GM18505 (cell line): ENCODE data around the gene CACNB2.

Experiments used
- ATAC-seq: cut with Tn5 transposase; IDR thresholded peaks from one replicate; pipeline ENCODE4 v1.9.1; 2021; ENCODE audit not compliant: unreplicated experiment
- POLR2A ChIP-seq: IDR thresholded peaks from 4 replicates; pipeline ENCODE4 v1.6.1; 2011; ENCODE audit warnings: borderline replicate concordance; ENCODE audit not compliant: insufficient read depth, insufficient read length; ENCODE audit errors: extremely low read depth

CACNB2 gene

DNA sequence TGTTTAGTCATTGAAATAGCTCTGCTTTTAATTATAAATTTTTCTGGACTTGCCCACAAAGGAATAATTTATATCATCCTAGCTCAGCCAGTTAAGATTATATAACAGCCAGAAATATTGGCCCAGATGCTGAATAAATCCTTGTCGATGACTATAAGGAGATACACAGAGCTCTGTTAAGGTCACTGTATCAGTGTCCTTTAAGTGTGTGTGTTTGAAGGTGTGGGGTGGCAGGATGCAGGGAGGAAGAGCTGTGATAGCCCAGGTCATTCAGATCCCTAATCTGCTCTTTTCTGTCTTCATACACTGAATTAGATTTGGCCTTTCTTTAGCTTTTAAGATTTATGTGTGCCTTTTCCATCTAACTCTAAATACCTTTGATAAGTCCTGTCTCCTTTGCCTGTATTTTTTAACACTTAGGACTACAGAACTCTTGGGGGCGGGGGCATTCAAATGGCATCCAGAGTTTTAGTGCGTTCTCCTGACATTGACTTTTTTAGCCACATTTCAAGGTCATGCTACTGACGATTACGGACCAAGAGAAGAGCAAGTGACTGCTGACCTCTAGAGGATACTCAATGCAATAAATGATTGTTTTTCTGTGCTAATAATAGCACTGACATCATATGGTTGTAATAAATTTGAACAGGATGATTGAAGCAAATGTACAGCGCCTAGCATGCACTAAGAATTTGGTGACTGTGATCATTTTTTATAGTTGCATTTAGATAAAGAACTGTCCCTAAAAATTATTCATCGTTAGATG lies 172.3 kb downstream of the CACNB2 start:
- peak; percentile 71 for ATAC-seq
- TF ChIP-seq POLR2A = no peak

DNA sequence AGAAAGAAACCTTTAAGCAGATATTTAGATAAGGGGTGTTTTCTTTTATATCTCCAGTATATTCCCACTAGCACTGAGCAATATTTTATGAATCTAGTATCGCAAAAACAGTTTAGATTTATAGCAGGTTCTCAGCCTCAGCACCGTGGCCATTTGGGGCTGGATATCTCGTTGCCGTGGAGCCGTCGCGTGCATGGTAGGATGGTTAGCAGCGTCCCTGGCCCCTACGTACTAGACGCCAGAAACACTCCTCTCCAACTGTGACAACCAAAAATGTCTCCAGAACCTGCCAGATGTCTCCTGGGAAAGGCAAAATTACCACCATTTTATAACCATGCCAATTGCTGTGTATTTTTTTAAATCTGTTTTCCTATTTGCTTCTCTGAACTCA lies 172.9 kb downstream of the CACNB2 start:
- no peak for TF ChIP-seq POLR2A

DNA sequence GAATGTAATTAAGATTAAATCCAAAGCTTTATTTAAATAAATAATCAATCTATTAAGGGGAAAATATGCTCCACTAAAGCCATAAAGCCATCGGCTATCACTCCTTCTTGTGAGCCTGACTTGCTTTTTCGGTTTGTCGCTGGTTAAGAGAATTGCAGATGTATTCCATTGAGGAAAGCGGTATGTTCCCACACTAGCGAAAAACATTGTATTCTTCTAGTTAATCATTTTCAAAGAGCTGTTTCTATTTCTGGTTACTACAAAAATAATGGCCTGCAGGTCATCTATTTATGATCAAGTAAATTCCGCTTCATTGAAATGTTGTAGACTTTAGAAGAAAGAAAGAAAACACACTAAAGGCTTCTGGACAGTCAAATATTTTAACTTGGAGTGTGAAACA lies 173.4 kb downstream of the CACNB2 start:
- no peak for ATAC-seq
- no peak for TF ChIP-seq POLR2A

More for the DNA sequence above, 172.9 kb downstream of the CACNB2 start:
- ATAC-seq = no peak

DNA sequence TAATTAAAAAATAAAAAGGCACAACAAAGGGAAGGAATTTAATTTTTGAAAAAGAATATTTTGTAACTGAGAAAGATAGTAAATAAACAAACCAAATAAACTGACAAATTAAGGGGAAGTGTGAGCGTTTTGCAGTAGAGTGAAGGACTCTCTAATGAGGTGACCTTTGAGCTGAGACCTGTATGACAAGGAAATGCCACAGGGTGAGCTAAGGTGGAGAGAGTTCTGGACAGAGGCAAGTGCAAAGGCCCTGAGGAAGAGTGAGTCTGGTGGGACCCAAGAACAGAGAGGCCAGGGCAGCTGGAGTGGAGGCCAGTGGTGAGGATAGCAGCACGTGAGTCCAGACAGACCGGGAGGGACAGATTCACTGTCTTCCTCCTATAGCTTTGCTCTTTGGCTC lies 179.4 kb downstream of the CACNB2 start:
- ATAC-seq = no peak
- no peak for TF ChIP-seq POLR2A

DNA sequence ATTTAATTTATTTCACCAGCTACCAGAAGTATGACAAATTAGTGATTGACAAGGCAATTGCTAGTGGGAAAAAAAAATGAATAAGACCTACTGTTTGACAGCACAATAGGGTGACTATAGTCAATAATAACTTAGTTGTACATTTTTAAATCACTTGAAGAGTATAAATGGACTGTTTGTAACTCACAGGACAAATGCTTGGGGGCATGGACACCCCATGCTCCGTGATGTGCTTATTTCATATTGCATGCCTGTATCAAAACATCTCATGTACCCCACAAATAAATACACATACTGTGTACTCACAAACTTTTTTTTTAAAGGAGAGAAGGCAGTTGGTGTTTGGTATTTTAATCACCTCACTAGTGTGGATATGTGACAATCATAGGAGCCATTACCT lies 181.1 kb downstream of the CACNB2 start:
- TF ChIP-seq POLR2A = no peak
- ATAC-seq = no peak

DNA sequence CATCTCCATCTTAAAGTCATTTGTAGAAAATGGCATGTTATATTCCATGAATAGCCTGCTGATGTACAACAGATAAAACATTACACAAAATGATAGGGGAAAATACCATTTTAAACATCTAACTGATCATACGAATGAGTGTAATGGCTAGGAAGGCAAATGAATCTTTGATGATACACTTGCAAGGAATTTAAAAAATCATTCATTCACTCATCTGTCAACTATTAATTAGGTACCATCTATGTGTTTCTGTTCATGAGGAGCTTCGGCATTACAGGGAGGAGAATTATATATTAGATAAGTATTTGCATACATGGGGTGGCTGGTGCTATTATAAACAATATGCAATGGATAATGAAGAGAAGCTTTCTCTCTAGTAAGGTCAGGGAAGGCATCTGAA lies 183.7 kb downstream of the CACNB2 start:
- ATAC-seq = no peak
- no peak for TF ChIP-seq POLR2A

DNA sequence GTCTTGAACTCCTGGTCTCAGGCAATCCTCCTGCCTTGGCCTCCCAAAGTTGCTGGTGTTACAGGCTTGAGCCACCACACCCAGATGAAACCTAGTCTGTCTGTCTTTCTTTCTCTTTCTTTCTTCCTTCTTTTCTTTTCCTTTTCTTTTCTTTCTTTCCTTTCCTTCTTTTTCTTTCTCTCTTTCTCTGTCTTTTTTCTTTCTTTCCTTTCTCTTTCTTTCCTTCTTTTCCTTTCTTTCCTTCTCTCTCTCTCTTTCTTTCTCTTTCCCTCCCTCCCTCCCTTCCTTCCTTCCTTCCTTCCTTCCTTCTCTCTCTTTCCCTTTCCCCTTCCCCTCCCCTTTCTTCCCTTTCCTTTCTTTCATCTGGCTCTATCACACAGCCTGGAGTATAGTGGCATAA lies 185.2 kb downstream of the CACNB2 start:
- no peak for ATAC-seq
- no peak for TF ChIP-seq POLR2A

DNA sequence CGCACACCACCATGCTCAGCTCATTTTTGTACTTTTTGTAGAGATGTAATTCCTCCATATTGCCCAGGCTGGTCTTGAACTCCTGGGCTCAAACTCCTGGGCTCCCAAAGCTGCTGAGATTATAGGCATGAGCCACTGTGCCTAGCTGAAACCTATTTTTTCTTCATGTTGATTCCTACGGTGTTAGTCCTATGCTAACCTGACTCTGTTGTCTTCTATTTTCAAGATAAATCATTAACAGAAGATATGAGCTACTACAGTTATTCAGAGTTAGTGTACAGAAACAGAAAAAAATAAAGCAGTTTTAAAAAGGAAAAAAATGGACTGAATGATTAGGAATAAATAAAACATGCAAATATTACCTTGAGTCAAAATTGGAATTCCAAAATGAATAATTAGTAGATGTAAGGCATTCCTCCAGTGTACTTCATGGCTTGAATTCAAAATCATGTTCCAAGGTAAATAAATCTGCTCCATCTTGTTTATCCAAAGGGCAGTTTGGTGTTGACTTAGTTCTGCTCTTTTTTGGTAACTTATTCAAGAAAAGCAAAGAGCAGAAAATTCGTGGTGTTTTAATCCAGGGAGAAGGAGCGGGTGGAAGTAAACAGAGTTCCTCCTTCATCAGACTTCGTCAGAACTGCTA lies 185.8 kb downstream of the CACNB2 start:
- ATAC-seq = no peak

DNA sequence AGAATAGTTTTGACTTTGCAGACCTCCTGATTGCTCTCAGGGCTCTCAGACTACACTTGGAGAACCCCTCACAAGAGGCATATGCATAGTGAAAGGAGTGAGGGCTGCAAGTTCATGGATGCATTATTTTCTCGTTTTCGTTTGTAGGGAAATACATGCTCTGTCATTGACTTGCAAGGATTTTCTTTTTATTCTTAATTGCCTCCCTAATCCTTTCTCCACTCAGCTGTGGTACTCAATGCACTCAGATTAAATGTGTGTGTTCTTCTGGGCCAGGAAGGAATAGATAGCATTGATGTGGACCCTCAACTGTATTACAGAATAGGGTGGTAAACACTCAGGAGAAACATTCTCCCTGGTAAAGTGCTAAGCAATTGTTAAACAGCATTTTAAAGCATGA lies 188.7 kb downstream of the CACNB2 start:
- ATAC-seq = no peak

More for the DNA sequence above, 185.8 kb downstream of the CACNB2 start:
- no peak for TF ChIP-seq POLR2A

DNA sequence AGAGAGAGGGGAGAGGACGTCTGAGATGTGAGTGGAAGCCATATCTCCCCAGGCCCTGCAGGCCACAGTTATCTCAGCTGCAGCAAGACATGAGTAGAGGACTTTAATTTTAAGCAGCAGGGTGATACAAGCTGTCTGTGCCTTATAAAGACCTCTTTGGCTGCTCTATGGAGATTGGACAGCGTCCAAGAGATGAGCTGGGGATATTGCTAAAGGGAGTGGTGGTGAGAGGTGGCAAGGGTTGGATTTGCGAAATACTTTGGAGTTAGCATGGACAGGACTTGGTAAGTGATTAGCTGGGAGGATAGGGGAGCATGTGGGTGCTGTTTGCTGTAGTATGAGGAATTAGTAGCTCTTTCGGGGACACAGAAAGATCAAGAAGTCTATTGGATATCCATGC lies 191.8 kb downstream of the CACNB2 start:
- no peak for ATAC-seq
- no peak for TF ChIP-seq POLR2A

More for the DNA sequence above, 188.7 kb downstream of the CACNB2 start:
- TF ChIP-seq POLR2A = no peak

DNA sequence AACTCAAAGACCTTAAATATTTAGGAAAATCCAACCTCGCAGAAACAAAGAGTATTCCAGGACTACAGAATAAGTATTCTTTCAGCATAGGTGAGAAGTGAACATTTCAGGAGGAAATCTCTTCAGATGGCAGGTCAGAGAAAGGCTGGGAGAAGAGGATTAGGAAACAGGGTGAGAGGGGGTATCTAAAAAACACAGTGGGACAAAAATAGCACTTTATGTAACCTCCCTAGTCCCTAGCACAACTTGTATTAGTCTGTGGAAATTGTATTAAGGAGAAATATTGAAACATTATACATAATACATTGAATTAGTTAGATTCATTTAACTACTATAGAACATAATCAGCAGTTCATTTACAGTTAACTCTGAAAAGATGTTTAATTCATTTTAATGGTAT lies 192.3 kb downstream of the CACNB2 start:
- no peak for ATAC-seq
- TF ChIP-seq POLR2A = no peak

DNA sequence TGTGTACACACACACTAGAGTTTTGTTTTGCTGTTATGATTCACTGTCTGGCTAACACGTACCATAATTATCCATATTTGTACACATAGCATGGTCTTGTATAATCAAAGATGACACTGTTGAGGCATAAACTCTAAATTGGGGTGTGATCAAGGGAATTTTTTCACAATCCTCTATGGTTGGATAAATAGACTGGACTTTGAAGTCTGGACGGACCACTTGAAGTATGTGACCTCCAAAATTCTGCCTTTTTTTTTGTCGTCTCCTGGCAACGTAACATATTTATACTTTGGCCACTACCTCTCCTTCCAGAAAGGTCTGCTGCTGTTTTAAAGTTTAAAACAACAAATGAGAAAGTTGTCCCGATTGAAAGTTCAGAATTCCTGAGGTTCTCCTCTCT lies 193.4 kb downstream of the CACNB2 start:
- TF ChIP-seq POLR2A = no peak
- ATAC-seq = no peak

DNA sequence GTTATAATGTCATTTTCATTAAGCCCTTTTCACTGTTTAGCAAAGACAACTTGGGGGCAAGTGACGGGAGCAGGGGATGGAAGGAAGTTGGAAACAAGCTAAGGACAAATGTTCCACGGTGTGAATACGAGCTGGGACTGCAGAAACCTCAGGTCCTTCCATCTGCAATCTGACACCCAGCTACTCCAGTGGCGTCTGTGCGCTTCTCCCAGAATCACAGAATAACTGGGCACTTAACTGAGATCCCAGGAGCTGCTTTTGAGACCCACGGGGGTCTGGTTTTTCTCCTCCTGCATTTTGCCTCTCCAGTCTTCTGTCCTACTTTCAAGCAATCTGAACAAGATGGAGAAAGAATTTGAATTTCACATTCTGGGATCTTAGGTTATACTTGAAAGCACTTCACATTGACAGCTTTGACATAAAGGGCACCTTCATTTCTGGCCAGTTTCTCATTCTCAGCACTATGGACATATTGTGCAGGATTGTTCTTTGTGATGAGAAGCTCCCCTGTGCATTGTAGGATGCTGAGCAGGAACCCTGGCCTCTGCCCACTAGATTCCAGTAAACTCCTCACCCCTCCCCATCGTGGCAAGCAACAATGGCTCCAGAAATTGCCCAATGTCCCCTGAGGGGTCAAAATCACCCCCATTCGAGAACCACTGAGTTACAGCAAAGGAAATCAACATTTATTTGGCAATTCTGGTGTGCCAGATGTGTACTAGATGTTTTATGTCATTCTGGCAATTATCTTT lies 194.1 kb downstream of the CACNB2 start:
- no peak for ATAC-seq
- no peak for TF ChIP-seq POLR2A

DNA sequence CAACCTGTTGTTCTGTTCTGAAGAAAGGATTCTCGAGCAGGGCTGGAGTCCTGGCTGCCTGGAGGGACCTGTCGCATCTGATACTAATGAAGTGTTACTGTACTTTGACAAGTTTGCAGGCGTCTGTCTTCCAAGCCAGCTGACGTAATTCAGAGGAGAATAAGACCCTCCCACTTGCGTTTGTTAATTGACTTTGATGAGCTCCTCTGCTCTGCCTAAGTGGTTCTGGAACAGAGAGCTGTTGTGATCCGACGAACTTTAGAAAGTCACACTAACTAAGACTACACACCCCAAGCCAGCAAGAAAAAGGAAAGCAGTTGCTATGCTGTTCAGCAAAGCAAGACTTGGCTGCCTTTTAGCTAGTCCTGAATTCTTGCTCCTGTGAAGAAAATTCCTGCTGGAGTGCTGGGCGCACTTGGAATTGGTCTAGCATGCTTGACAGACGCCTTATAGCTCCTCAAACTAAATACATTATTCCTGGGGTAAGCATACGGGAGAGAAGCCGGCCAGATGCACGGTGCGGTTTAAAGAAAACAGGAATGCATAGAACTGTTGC lies 200.3 kb downstream of the CACNB2 start:
- no peak for TF ChIP-seq POLR2A
- no peak for ATAC-seq

DNA sequence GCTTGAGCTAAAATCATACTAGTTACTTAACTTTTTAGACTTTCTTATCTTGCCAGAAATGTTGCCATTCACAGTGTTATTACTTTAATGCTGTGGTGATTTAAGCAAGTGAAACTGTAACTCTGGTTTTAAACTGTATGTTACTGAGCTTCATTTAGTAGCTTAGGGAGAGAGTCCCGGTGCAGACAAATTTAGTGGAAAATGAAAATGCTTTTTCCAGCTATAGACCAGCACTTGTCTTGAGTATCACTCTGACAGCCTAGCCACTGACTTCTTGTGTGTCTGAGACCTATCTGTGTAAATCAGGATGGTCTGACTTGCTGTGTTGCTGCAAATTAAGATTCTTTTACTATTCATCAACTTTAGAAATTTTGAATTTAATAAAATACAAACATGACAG lies 200.8 kb downstream of the CACNB2 start:
- no peak for TF ChIP-seq POLR2A
- ATAC-seq = no peak
